GM12873 (cell line): ENCODE data around the gene SIRT4.

Experiments used
- TF ChIP-seq, protein P1 (sequence below): IDR thresholded peaks from 2 replicates; pipeline ENCODE4 v1.5.1; 2012; ENCODE audit warnings: low read depth, mild to moderate bottlenecking, moderate library complexity, low read length, control low read depth; ENCODE audit not compliant: insufficient read depth; ENCODE audit errors: missing control alignments

The SIRT4 gene

GRCh38 chr12:120321382-120322202 is 19.5 kb downstream of the SIRT4 start:
- TF ChIP-seq, protein P1, sequence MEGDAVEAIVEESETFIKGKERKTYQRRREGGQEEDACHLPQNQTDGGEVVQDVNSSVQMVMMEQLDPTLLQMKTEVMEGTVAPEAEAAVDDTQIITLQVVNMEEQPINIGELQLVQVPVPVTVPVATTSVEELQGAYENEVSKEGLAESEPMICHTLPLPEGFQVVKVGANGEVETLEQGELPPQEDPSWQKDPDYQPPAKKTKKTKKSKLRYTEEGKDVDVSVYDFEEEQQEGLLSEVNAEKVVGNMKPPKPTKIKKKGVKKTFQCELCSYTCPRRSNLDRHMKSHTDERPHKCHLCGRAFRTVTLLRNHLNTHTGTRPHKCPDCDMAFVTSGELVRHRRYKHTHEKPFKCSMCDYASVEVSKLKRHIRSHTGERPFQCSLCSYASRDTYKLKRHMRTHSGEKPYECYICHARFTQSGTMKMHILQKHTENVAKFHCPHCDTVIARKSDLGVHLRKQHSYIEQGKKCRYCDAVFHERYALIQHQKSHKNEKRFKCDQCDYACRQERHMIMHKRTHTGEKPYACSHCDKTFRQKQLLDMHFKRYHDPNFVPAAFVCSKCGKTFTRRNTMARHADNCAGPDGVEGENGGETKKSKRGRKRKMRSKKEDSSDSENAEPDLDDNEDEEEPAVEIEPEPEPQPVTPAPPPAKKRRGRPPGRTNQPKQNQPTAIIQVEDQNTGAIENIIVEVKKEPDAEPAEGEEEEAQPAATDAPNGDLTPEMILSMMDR, result no peak

DNA sequence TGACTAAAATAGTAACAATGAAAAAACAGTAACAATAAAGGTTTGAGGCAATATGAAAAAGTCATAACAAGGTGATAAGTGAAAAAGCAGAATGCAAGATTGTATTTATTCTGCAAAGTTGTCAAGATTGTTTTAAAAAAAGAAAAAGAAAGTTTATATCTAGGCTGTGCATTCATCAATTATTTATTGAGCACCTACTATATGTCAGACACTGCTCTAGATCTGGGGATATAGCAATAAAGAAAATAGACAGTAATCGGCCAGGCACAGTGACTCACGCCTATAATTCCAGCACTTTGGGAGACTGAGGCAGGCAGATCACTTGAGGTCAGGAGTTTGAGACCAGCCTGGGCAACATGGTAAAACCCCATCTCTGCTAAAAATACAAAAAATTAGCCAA is 21.7 kb downstream of the SIRT4 start:
- TF ChIP-seq, protein P1, result no peak

- TF ChIP-seq, protein P1, result no peak
Observed at GRCh38 chr12:120324841-120325417, 22.8 kb downstream of the SIRT4 start.

GRCh38 chr12:120327593-120327992 is 25.5 kb downstream of the SIRT4 start, which contains the start of gene PLA2G1B:
Gene PLA2G1B, minus strand, starts transcription at chr12:120327779. Its CDS starts 26 bp downstream, at chr12:120327753.
- TF ChIP-seq, protein P1, result no peak

- TF ChIP-seq, protein P1, result no peak
Observed at GRCh38 chr12:120328228-120328627, 26.1 kb downstream of the SIRT4 start.

DNA sequence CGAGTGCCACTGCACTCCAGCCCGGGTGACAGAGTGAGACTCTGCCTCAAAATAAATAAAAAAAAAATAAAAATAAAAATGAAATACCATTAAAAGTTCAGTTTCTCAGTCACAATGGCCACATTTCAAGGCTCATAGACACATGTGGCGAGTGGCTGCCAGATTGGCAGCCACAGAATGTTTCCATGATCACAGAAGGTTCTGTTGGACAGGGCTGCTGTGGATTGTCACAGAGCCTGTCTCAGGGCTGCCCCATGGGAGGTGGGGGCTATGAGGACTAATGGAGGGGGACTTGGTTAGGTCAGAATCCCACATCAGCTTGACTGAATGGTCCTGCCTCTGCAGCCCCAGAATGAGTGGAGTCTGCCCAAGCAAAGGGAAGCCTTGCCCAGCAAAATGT is 29.3 kb downstream of the SIRT4 start:
- TF ChIP-seq, protein P1, result no peak

- TF ChIP-seq, protein P1, result no peak
Observed at GRCh38 chr12:120332041-120332440, 29.9 kb downstream of the SIRT4 start.
